GM23248 (cell line): ENCODE data around the gene TSPAN6.

Experiments
- EZH2 ChIP-seq: fragments of 200-600 bp; sonication (generic); IDR thresholded peaks from 2 replicates; pipeline ENCODE4 v1.6.1; 2018; ENCODE audit warnings: antibody characterized with exemption, mild to moderate bottlenecking; ENCODE audit not compliant: insufficient read depth, poor library complexity, severe bottlenecking
- EZH2phosphoT487 ChIP-seq: fragments of 200-600 bp; sonication (generic); IDR thresholded peaks from 2 replicates; pipeline ENCODE4 v1.6.1; 2018; ENCODE audit warnings: antibody characterized with exemption, moderate library complexity, mild to moderate bottlenecking, low read depth; ENCODE audit not compliant: insufficient read depth

DNA sequence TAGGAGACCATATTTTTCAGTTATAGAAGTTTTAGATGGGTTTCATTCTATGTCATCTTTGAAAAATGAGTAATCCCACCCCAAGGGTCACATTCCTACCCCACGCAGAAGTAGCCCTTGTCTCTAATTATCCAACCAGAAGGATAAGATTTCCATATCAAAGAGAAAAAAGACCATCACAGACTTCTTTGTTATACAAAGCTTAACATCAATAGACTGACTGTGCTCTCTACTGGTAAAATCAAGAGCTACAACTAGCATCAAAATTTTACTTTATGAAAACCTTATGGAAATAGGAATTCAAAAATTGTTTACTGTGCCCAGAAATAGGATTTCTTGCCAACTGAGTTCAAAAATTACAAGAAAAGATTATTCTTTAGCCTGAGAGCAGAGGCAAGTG lies 27.0 kb downstream of the TSPAN6 start:
- no peak for TF ChIP-seq EZH2phosphoT487
- TF ChIP-seq EZH2 = no peak
